Esophagus muscularis mucosa (tissue), 4 donors: ENCODE measurements around the gene PARD3B.

Experiments used
- CTCF ChIP-seq, 3 experiments: fragments of 200-600 bp in 2 of 3; fragments of 450-650 bp in 1 of 3; sonication (generic) in 2 of 3; IDR thresholded peaks; one replicate each; pipeline ENCODE4 v1.5.1; 2017 to 2019; ENCODE audit warnings: antibody characterized with exemption in 3 of 3, mild to moderate bottlenecking in 2 of 3, moderate library complexity in 1 of 3
- EP300 ChIP-seq: sonication (generic); formaldehyde crosslinking; IDR thresholded peaks from one replicate; pipeline ENCODE4 v1.6.1; 2017; ENCODE audit warnings: antibody characterized with exemption
- POLR2A ChIP-seq: fragments of 450-650 bp; IDR thresholded peaks from one replicate; pipeline ENCODE4 v1.6.1; 2017; ENCODE audit warnings: antibody characterized with exemption, moderate library complexity, mild to moderate bottlenecking, low read depth
- POLR2AphosphoS5 ChIP-seq, 2 donors: sonication (generic); formaldehyde crosslinking; IDR thresholded peaks; one replicate each; pipeline ENCODE4 v1.6.1; 2017; ENCODE audit warnings: antibody characterized with exemption in 2 of 2

- no peak for TF ChIP-seq CTCF (IDR thresholded peaks at IDR 0.05)
- TF ChIP-seq POLR2A = no peak
- TF ChIP-seq POLR2AphosphoS5 (IDR thresholded peaks at IDR 0.05) = no peak
- no peak for TF ChIP-seq EP300
These were observed 122.7 kb downstream of the PARD3B start for GRCh38 chr2:204667990-204668389.
